ENCODE measurements around the gene SH3BP2. TPM values are rescaled to one million over a fixed set of nuclear protein-coding genes. Genes with fewer than 3 reads are reported as not detected.

The SH3BP2 gene
- polyA plus RNA-seq, 1 donor from 2014 or later = 87.9 TPM

DNA sequence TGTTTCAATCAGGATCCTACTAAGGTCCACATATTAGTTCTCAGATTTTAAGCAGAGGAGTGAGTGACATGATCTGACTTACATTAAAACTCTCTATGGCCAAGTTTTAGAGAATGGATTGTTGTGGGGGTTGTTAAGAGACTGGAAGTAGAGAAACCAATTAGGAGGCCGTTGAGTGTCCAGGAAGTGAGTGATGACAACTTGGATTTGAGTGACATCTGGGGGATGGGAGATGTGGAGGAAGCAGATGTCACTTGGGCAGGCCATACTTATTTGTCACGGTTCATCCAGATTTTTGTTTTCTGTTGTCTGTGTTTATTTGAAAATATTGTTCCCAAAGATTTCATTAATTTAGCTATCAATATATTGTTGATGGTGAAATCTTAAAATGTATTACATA is 79.0 kb downstream of the SH3BP2 start:
- no peak overlapping the region for H3K4me3 ChIP-seq (ENCODE audit: low read length)
- H3K36me3 ChIP-seq (ENCODE audit: insufficient read depth, low read length) = no peaks in the 10 kb centered on the region
- H3K9me2 ChIP-seq (ENCODE audit: insufficient read depth, low read length) = no peaks in the 10 kb centered on the region
- no peak overlapping the region for H2AFZ ChIP-seq (ENCODE audit: low read depth, low read length)
- peaks cover 62% of the 10 kb centered on the region for H3K79me2 ChIP-seq (replicated peaks; ENCODE audit: insufficient read depth, low read length)
- no peak overlapping the region for H3K4me2 ChIP-seq (ENCODE audit: low read length)
- H3K9ac ChIP-seq (ENCODE audit: low read length) = no peak overlapping the region
- H3K9me3 ChIP-seq (ENCODE audit: low read length) = no peaks in the 10 kb centered on the region
- TF ChIP-seq POLR2AphosphoS5 (IDR thresholded peaks at IDR 0.05) (no peak), RAD21 (conservative IDR thresholded peaks at IDR 0.05) (no peak), MXI1 (conservative IDR thresholded peaks at IDR 0.05; ENCODE audit: poor library complexity, severe bottlenecking) (no peak), SMC3 (conservative IDR thresholded peaks at IDR 0.05; ENCODE audit: poor library complexity) (no peak), EZH2 (IDR thresholded peaks at IDR 0.05; ENCODE audit: borderline replicate concordance, insufficient read depth, low read length, poor library complexity, severe bottlenecking) (no peak), TAF1 (IDR thresholded peaks at IDR 0.05; ENCODE audit: low read depth) (no peak)
- TF ChIP-seq, protein P1, sequence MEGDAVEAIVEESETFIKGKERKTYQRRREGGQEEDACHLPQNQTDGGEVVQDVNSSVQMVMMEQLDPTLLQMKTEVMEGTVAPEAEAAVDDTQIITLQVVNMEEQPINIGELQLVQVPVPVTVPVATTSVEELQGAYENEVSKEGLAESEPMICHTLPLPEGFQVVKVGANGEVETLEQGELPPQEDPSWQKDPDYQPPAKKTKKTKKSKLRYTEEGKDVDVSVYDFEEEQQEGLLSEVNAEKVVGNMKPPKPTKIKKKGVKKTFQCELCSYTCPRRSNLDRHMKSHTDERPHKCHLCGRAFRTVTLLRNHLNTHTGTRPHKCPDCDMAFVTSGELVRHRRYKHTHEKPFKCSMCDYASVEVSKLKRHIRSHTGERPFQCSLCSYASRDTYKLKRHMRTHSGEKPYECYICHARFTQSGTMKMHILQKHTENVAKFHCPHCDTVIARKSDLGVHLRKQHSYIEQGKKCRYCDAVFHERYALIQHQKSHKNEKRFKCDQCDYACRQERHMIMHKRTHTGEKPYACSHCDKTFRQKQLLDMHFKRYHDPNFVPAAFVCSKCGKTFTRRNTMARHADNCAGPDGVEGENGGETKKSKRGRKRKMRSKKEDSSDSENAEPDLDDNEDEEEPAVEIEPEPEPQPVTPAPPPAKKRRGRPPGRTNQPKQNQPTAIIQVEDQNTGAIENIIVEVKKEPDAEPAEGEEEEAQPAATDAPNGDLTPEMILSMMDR (IDR thresholded peaks at IDR 0.05; ENCODE audit: poor library complexity, severe bottlenecking) = no peak
- TF ChIP-seq, protein P2, sequence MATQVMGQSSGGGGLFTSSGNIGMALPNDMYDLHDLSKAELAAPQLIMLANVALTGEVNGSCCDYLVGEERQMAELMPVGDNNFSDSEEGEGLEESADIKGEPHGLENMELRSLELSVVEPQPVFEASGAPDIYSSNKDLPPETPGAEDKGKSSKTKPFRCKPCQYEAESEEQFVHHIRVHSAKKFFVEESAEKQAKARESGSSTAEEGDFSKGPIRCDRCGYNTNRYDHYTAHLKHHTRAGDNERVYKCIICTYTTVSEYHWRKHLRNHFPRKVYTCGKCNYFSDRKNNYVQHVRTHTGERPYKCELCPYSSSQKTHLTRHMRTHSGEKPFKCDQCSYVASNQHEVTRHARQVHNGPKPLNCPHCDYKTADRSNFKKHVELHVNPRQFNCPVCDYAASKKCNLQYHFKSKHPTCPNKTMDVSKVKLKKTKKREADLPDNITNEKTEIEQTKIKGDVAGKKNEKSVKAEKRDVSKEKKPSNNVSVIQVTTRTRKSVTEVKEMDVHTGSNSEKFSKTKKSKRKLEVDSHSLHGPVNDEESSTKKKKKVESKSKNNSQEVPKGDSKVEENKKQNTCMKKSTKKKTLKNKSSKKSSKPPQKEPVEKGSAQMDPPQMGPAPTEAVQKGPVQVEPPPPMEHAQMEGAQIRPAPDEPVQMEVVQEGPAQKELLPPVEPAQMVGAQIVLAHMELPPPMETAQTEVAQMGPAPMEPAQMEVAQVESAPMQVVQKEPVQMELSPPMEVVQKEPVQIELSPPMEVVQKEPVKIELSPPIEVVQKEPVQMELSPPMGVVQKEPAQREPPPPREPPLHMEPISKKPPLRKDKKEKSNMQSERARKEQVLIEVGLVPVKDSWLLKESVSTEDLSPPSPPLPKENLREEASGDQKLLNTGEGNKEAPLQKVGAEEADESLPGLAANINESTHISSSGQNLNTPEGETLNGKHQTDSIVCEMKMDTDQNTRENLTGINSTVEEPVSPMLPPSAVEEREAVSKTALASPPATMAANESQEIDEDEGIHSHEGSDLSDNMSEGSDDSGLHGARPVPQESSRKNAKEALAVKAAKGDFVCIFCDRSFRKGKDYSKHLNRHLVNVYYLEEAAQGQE (IDR thresholded peaks at IDR 0.05; ENCODE audit: borderline replicate concordance) = no peak
- H4K20me1 ChIP-seq (ENCODE audit: insufficient read depth) = peaks cover 3% of the 10 kb centered on the region
- H3K27ac ChIP-seq (ENCODE audit: low read length) = no peak overlapping the region
- no peaks in the 10 kb centered on the region for H3F3A ChIP-seq (ENCODE audit: insufficient read depth, low read length, poor library complexity, severe bottlenecking)
- no peaks in the 10 kb centered on the region for H3K27me3 ChIP-seq (ENCODE audit: insufficient read depth, low read depth, low read length)

DNA sequence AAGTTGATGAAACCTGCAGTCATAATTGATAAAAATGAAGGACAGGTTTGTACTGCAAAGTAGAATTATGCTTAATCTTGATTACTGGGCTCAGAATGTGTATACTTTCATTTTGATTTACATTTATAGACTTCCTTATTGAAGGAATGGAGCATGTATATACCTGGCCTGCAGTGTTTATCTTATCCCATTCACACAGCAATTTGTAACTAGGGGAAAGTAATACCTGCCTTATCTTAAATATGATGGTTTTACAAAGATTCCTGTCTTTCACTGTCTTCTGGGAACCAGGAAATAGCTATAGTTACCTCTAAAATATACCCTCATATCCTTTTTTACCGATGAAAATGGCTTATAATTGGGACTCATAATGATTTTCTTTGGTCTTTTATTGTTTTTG is 80.4 kb downstream of the SH3BP2 start:
- Histone ChIP-seq H3K79me2 (replicated peaks; ENCODE audit: insufficient read depth, low read length) (peaks cover 67% of the 10 kb centered on the region), H3K9ac (ENCODE audit: low read length) (no peak overlapping the region), H3K36me3 (ENCODE audit: insufficient read depth, low read length) (no peaks in the 10 kb centered on the region), H4K20me1 (ENCODE audit: insufficient read depth) (no peaks in the 10 kb centered on the region), H3K4me3 (ENCODE audit: low read length) (no peak overlapping the region), H3K9me2 (ENCODE audit: insufficient read depth, low read length) (no peaks in the 10 kb centered on the region), H3K4me2 (ENCODE audit: low read length) (no peak overlapping the region), H3K27ac (ENCODE audit: low read length) (no peak overlapping the region), H2AFZ (ENCODE audit: low read depth, low read length) (no peak overlapping the region), H3K9me3 (ENCODE audit: low read length) (no peaks in the 10 kb centered on the region), H3K27me3 (ENCODE audit: insufficient read depth, low read depth, low read length) (no peaks in the 10 kb centered on the region), H3F3A (ENCODE audit: insufficient read depth, low read length, poor library complexity, severe bottlenecking) (no peaks in the 10 kb centered on the region)
- TF ChIP-seq, protein P2 (IDR thresholded peaks at IDR 0.05; ENCODE audit: borderline replicate concordance) = no peak

Measured in neural cell (in vitro differentiated cells).